GM18907 (cell line): ENCODE data around the gene FLAD1.
"Not testable (repeated sequence)": the region's sequence is repeated elsewhere in the genome, so short reads cannot be mapped to it uniquely, and the experiment has no call there.

ENCODE experiments used
- ATAC-seq: cut with Tn5 transposase; IDR thresholded peaks from one replicate; pipeline ENCODE4 v1.9.1; 2021; ENCODE audit warnings: mild to moderate bottlenecking, moderate library complexity; ENCODE audit not compliant: unreplicated experiment

The FLAD1 gene

GRCh38 chr1:154967331-154967950 lies 15.7 kb upstream of the FLAD1 start:
- no peak for ATAC-seq

GRCh38 chr1:154968731-154969130 lies 14.4 kb upstream of the FLAD1 start:
- no peak for ATAC-seq

- ATAC-seq: no peak
Observed at GRCh38 chr1:154969246-154969645, 13.9 kb upstream of the FLAD1 start.

GRCh38 chr1:154969860-154970452 lies 13.2 kb upstream of the FLAD1 start:
- ATAC-seq: no peak

- ATAC-seq: no peak
Observed at GRCh38 chr1:154970631-154971340, 12.4 kb upstream of the FLAD1 start, which contains the start of gene SHC1. SHC1 (minus strand) TSS chr1:154970747; CDS start chr1:154970526, 221 bp downstream.

- ATAC-seq: no peak
Observed at GRCh38 chr1:154971341-154971998, 11.7 kb upstream of the FLAD1 start.

- ATAC-seq: no peak
Observed at GRCh38 chr1:154972213-154972516, 11.0 kb upstream of the FLAD1 start.

- no peak for ATAC-seq
Observed at GRCh38 chr1:154972517-154973343, 10.4 kb upstream of the FLAD1 start.

GRCh38 chr1:154973344-154974101 lies 9.6 kb upstream of the FLAD1 start:
- peak; percentile 32 for ATAC-seq

GRCh38 chr1:154974102-154974807 lies 8.9 kb upstream of the FLAD1 start, which contains the start of gene CKS1B:
CKS1B (plus strand) TSS chr1:154974681; CDS start chr1:154974746, 65 bp downstream.
- peak; percentile 79 for ATAC-seq

- peak; percentile 44 for ATAC-seq
Observed at GRCh38 chr1:154974808-154975408, 8.2 kb upstream of the FLAD1 start.

GRCh38 chr1:154975409-154976059 lies 7.6 kb upstream of the FLAD1 start:
- no peak for ATAC-seq

GRCh38 chr1:154977762-154978161 lies 5.4 kb upstream of the FLAD1 start:
- ATAC-seq: not testable (repeated sequence)

- no peak for ATAC-seq
Observed at GRCh38 chr1:154978360-154978759, 4.8 kb upstream of the FLAD1 start.

- no peak for ATAC-seq
Observed at GRCh38 chr1:154982341-154982740, 803 bp upstream of the FLAD1 start.

GRCh38 chr1:154983776-154984466 lies 777 bp downstream of the FLAD1 start:
- ATAC-seq: no peak

GRCh38 chr1:154986736-154987135 lies 3.6 kb downstream of the FLAD1 start:
- not testable (repeated sequence) for ATAC-seq

GRCh38 chr1:154987326-154987725 lies 4.2 kb downstream of the FLAD1 start:
- ATAC-seq: no peak
